Measurements from ENCODE around the gene SUMF2. TPM values are rescaled to one million over a fixed set of nuclear protein-coding genes. Genes with fewer than 3 reads are reported as not detected.

SUMF2 gene
- total and polyA plus RNA-seq, 2 donors (not counting 3 experiments of a cell fraction or from before 2014, with no cell fraction given), result 91.3 to 110 TPM

DNA sequence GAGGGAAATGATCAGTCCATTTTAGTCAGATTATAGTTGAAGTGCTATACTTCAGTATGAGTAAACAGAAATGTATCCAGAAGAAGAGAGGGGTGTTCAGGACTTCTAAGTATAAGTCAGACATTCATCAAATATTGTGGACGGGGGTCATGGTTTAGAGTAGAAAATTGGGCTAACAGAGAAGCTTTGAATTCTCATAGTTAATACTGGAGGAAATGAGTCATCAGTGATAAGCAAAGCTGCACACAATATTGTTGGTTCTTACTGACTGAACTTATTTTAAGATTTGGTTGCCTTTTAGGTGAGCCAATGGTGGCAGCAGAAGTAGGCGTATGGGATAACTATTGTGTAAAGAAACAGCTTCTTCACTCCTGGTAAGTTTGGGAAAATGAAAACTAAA lies 1.7 kb upstream of the SUMF2 start:
- Histone ChIP-seq H3K4me3 (replicated peaks in 1 of 3; ENCODE audit: insufficient read depth in 1 of 3, low read depth in 1 of 3, low read length in 3 of 3) (no peak overlapping the region), H3K36me3 (ENCODE audit: control insufficient read depth in 2 of 2, extremely low read depth in 1 of 2, insufficient read depth in 2 of 2, low read length in 2 of 2) (peaks cover 6 to 28% of the 10 kb centered on the region in 2 experiments), H3K79me2 (ENCODE audit: control insufficient read depth, insufficient read depth, low read length) (peaks cover 22% of the 10 kb centered on the region), H3K4me2 (ENCODE audit: insufficient read depth, low read length) (peak overlapping the region; percentile 78), H2AFZ (ENCODE audit: low read depth, low read length) (no peak overlapping the region), H3K4me1 (ENCODE audit: control insufficient read depth, extremely low read depth, insufficient read depth, low read length) (peaks cover 37% of the 10 kb centered on the region), H3K27ac (ENCODE audit: insufficient read depth, low read depth, low read length) (peak overlapping the region; percentile 67), H3K27me3 (ENCODE audit: control insufficient read depth in 2 of 2, insufficient read depth in 2 of 2, low read length in 2 of 2) (no peaks in the 10 kb centered on the region), H3K9ac (replicated peaks; ENCODE audit: extremely low read depth, insufficient read depth, low read length) (peak overlapping the region; percentile 27), H4K20me1 (replicated peaks; ENCODE audit: control insufficient read depth, extremely low read depth, insufficient read depth, low read length) (peaks cover 4% of the 10 kb centered on the region), H3K9me3 (replicated peaks; ENCODE audit: control insufficient read depth, insufficient read depth, low read length) (no peaks in the 10 kb centered on the region), H3K9me1 (replicated peaks; ENCODE audit: control insufficient read depth, extremely low read depth, insufficient read depth, low read length) (no peaks in the 10 kb centered on the region)
- CTCF ChIA-PET, result interaction anchor here (0.7 to 1.9 kb wide), 7 partner anchors 9 to 47 kb away, joined by 3 to 14 read pairs (median 5); partner anchors contain the start of genes CCT6A and PSPH
- peak; percentile 90 for FAIRE-seq
- intact Hi-C loops (cut with micrococcal nuclease) (loop anchor here (1.0 kb wide), 1 partner anchor 16 kb away; no protein-coding TSS in a partner anchor), dilution Hi-C loops (cut with MboI; ENCODE audit: extremely low pct_ligation_motif_present, low sequenced_read_pairs) (no loop called here)
- DNase-seq (ENCODE audit: low read depth, low spot score), result peak; percentile 77
- BruUV-seq (replicated peaks), result no TSS peak
- TF ChIP-seq, protein P1, sequence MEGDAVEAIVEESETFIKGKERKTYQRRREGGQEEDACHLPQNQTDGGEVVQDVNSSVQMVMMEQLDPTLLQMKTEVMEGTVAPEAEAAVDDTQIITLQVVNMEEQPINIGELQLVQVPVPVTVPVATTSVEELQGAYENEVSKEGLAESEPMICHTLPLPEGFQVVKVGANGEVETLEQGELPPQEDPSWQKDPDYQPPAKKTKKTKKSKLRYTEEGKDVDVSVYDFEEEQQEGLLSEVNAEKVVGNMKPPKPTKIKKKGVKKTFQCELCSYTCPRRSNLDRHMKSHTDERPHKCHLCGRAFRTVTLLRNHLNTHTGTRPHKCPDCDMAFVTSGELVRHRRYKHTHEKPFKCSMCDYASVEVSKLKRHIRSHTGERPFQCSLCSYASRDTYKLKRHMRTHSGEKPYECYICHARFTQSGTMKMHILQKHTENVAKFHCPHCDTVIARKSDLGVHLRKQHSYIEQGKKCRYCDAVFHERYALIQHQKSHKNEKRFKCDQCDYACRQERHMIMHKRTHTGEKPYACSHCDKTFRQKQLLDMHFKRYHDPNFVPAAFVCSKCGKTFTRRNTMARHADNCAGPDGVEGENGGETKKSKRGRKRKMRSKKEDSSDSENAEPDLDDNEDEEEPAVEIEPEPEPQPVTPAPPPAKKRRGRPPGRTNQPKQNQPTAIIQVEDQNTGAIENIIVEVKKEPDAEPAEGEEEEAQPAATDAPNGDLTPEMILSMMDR (IDR thresholded peaks at IDR 0.05; ENCODE audit: extremely low read depth in 1 of 2, insufficient read depth in 1 of 2, low read depth in 1 of 2, low read length in 2 of 2), result no peak
- peak; percentile 24 for TF ChIP-seq GATA2 (IDR thresholded peaks at IDR 0.05; ENCODE audit: insufficient read depth, insufficient read length, low read depth, low read length)
- no peak for TF ChIP-seq MAX (IDR thresholded peaks at IDR 0.05; ENCODE audit: insufficient read depth, insufficient read length)
- TF ChIP-seq EZH2 (IDR thresholded peaks at IDR 0.05; ENCODE audit: borderline replicate concordance, low read depth, low read length, severe bottlenecking), result no peak
- peak; percentile 26 for TF ChIP-seq POLR2A (IDR thresholded peaks at IDR 0.05; ENCODE audit: low read depth, low read length)
- TF ChIP-seq JUN (IDR thresholded peaks at IDR 0.05; ENCODE audit: borderline replicate concordance, insufficient read depth, insufficient read length, low read depth), result peak; percentile 90
- no peak for TF ChIP-seq MYC (IDR thresholded peaks at IDR 0.05; ENCODE audit: low read depth, low read length)
- TF ChIP-seq FOS (IDR thresholded peaks at IDR 0.05; ENCODE audit: borderline replicate concordance, insufficient read depth, low read length), result peak; percentile 73
- TF ChIP-seq POLR2AphosphoS5 (IDR thresholded peaks at IDR 0.05; ENCODE audit: insufficient read depth, low read depth, low read length), result no peak
- POLR2A ChIA-PET, result interaction anchor here (0.8 to 2.5 kb wide), 2 partner anchors 11 to 12 kb away, joined by 3 to 20 read pairs; partner anchors contain the start of genes CCT6A and PSPH
